GM19239 (cell line): ENCODE results near the gene SH3BP2.

Source experiments
- DNase-seq: peaks from one replicate; pipeline ENCODE4 v3.0.0; 2011; ENCODE audit warnings: low spot score; ENCODE audit not compliant: insufficient read length
- FAIRE-seq: peaks from 2 replicates; lab custom pipeline; 2011; peaks lifted over from hg19 to GRCh38; lab: Jason Lieb, UNC

The SH3BP2 gene

DNA sequence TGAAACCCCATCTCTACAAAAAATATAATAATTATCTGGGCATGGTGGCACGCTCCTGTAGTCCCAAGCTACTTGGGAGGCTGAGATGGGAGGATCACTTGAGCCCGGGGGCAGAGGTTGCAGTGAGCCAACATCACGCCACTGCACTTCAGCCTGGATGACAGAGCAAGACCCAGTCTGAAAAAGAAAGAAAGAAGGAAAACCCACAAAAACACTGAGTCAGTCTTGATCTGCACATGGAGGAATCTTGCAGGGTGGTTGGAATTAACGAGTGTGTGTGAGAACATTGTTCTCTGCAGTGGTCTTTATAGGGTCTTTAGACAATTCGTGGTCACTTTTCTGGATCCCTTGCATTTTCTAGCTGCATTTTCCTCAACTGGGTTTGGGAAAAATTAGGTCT, 74.0 kb downstream of the SH3BP2 start:
- DNase-seq: no peak

DNA sequence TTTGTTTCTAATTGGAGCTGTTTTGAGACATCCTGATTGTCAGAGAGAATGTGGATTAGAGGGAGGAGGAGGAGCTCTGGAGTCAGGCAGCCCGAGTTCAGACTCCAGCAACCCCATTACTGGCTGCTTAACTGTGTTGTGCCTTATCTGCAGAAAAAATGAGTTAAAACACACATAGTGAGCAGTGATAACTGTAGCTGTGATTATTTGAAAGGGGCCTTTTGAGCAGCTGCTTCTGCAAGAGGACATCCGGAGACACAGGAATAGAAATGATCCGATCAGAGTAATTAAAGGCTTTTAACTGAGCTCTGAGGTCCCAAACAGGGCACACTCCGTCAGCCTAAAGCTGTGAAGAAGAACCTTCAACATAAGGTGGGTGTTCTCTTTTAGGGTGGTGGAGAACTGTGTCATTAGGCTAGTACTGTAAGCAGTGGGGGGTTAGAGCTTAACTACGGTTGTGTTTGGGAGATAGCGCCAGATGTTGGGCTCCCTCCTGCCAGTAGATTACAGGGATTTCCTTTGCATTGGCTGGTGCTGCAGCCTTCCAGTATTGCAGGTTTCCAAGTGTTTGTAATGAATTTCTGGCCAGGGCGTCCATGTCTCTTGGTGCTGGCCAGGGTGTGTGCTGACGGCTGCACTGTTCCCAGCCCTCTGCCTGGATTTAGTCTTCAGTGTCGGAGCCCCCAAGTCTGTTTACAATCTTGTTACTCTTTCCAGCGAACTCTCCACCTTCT, 75.0 kb downstream of the SH3BP2 start:
- DNase-seq (no peak), FAIRE-seq (no peak)

More for the DNA sequence above, 74.0 kb downstream of the SH3BP2 start:
- FAIRE-seq: no peak

DNA sequence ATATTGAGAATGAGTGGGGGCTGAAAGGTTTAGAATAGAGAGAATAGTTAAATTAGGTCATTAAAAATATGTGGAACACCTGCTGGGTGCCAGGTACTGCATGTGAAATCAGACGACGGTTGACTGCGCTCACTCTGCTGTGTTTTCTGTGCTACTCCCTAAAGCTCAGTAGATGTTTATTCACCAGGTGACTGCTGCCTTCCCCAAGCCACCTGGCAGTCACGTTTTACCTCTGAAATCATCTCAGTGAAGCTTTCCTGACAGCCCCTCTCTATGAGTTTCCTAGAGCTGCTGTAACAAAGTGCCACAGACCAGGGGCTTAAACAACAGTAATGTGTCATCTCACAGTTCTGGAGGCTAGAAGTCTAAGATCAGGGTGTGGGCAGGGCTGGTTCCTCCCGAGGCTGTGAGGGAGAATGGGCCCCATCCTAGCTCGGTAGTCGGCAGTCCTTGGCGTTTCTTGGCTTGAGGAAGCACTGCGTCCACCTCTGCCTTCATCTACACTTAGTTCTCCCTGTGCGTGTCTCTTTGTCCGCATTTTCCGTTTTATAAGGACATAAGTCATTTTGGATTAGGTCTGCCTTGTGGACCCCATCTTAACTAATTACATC, 76.1 kb downstream of the SH3BP2 start:
- no peak for FAIRE-seq
- no peak for DNase-seq

- FAIRE-seq: no peak
Measured at GRCh38 chr4:2869659-2870058, 76.8 kb downstream of the SH3BP2 start.

DNA sequence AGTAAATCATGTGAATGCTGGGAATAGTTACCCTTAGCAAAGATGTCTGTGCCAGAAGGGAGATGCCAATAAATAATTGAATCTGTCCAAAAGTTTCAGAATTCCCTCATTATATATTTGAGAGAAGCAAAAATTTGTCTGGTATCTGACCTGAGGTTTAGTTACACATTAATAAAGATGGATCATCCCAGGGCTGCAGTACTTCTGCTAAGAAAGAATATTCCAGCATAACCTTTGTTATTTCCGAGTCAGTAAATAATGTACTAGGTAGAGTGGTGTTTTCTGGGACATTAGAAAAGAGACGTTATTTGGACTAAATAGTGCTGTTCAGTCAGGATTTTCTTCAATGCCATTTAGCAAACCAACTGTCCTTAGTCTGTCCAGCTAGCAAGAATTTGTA, 77.2 kb downstream of the SH3BP2 start:
- FAIRE-seq (no peak), DNase-seq (no peak)

More at GRCh38 chr4:2869659-2870058, 76.8 kb downstream of the SH3BP2 start:
- DNase-seq: no peak

- FAIRE-seq: no peak
- DNase-seq: no peak
Measured at GRCh38 chr4:2871466-2871865, 78.6 kb downstream of the SH3BP2 start.

GRCh38 chr4:2871911-2872310, 79.0 kb downstream of the SH3BP2 start:
- DNase-seq (no peak), FAIRE-seq (peak; percentile 21)

- DNase-seq: no peak
- no peak for FAIRE-seq
Measured at GRCh38 chr4:2873329-2873728, 80.4 kb downstream of the SH3BP2 start.

DNA sequence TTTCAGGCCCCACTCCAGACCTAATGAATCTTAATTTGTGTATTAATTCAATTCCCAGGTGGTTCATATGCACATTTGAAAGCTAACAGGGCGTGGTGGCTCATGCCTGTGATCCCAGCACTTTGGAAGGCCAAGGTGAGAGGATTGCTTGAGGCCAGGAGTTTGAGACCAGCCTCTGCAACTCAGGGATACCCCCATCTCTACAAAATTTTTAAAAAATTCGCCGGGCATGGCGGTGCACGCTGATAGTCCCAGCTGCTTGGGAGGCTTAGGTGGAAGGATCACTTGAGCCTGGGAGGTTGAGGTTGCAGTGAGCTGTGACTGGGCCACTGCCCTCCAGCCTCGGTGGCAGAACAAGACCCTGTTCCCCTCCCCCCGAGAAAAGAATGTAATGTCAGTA, 82.0 kb downstream of the SH3BP2 start:
- DNase-seq (no peak), FAIRE-seq (no peak)

GRCh38 chr4:2875556-2875955, 82.7 kb downstream of the SH3BP2 start:
- FAIRE-seq: peak; percentile 14
- no peak for DNase-seq

GRCh38 chr4:2878346-2878745, 85.5 kb downstream of the SH3BP2 start:
- no peak for DNase-seq
- no peak for FAIRE-seq

DNA sequence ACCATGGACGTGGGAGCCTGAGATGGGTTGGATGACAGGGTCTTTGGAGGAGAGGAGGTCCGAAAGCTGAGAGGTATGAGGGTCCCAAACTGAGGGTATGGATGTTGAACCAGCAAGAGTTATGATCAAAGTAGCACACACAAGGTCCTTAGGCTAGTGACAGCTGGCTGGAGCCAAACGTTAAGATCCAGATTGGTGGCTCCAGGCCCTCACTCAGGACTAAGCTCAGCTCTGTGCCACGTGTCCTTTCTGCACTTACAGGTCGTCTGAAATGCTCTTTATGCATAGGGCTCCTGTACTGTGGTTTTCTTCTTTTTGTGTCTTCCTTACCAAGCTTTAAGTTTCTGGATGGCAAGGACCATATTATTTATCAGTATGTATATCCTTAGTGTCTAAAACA, 86.1 kb downstream of the SH3BP2 start:
- FAIRE-seq (no peak), DNase-seq (no peak)

DNA sequence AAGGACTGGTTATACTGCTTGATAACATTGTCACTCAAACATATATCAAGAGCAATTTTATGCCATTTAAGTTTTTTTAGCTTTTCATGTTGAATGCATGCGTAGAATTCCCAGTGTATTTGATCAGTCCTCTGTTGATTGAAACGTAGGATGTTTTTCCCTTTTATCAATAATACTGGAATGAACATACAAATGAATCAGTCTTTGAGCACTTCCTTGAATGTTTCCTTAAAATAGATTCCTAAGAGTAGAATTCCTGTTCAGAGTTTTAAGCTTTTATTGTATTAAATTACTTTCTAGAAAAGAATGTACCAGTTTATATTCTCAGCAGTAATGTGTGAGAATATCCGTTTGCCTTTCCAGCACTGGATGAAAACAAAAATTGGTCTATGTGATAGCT, 88.5 kb downstream of the SH3BP2 start:
- DNase-seq (no peak), FAIRE-seq (no peak)

- FAIRE-seq (no peak), DNase-seq (no peak)
Measured at GRCh38 chr4:2882341-2882740, 89.5 kb downstream of the SH3BP2 start.

DNA sequence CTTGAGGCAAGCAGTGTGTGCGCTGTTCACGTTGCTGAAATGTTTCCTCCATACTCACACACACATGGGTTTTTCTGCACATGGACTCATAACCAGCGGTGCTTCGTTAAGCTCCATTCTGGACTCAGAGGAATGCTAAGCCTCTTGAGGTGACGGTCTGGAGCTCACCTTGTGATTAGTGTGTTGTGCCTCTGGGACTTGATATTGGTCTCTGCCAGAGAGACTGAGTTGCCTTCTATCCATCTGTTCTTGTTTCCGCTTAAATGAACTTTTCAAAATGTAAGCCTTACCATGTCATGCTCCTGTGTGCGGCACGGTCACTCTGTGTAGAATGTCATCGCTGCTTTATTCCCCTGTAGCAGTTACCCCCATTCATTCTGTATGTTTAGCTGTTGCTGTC, 93.3 kb downstream of the SH3BP2 start:
- FAIRE-seq (no peak), DNase-seq (no peak)

DNA sequence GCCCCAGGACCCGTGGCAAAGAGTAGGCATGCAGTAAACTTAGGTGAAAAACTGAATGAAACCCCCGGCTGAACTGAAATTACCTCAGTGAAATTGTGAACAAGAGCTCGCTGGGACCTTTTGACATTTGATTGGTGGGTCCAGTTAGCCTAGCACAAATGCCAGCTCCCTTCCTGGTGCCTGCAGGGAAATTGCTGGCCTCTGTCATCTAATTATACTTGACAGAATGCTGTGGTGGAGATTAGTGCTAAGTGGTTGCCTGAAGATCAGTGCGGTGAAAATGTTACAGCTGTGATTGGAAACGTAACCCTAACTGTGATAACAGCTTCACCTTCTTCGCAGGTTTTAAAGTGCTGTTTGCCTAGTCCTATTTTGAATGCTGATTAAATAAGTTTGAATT, 93.7 kb downstream of the SH3BP2 start:
- DNase-seq: no peak
- FAIRE-seq: no peak

DNA sequence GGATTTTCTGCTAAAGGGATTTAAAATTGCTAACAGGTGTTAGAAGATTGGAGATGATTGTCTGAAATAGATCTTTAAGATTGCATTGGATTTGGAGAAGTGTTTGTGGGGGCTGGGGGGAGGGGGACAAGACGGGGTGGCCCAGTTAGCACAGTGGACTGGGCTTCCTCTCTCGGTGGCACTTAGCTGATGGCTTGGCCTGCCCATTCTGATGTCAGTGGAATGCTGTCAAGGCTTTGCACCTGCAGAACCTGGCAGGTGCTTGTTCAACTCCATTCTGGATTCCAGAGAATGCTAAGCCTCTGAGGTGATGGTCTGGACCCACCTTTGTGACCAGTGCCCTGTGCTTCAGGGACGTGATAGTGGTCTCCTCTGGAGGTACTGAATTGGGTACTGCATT, 94.5 kb downstream of the SH3BP2 start:
- FAIRE-seq: no peak
- DNase-seq: no peak

- DNase-seq (no peak), FAIRE-seq (no peak)
Measured at GRCh38 chr4:2888886-2889285, 96.0 kb downstream of the SH3BP2 start.
